SK-N-SH treated with all-trans-retinoic acid at 6 μM for 48 hours (cell line): ENCODE results near the gene ACSL6.

Experiments
- ATAC-seq: fragments of 200-7000 bp; cut with Tn5 transposase; 3 replicates; pipeline ENCODE4 v1.9.1; 2020; ENCODE audit warnings: mild to moderate bottlenecking, moderate library complexity
- ARNTL ChIP-seq: fragments of 450-650 bp; formaldehyde crosslinking; IDR thresholded peaks from 2 replicates; pipeline ENCODE4 v1.5.0; 2020; ENCODE audit warnings: low read depth, mild to moderate bottlenecking, moderate library complexity, borderline replicate concordance
- BACH2 ChIP-seq: fragments of 250-450 bp; sonication (Bioruptor Pico); IDR thresholded peaks from 2 replicates; pipeline ENCODE4 v1.9.0; 2021; ENCODE audit warnings: mild to moderate bottlenecking, borderline replicate concordance
- CREB5 ChIP-seq: fragments of 250-450 bp; sonication (Bioruptor Pico); IDR thresholded peaks from 2 replicates; pipeline ENCODE4 v1.5.1; 2020; ENCODE audit warnings: low read depth, mild to moderate bottlenecking, moderate library complexity
- CSDC2 ChIP-seq: fragments of 250-450 bp; sonication (Bioruptor Pico); IDR thresholded peaks from 2 replicates; pipeline ENCODE4 v1.5.0; 2020; ENCODE audit warnings: mild to moderate bottlenecking, moderate library complexity
- CSRNP3 ChIP-seq: fragments of 250-450 bp; sonication (Bioruptor Pico); IDR thresholded peaks from 2 replicates; pipeline ENCODE4 v1.5.1; 2021; ENCODE audit warnings: mild to moderate bottlenecking, moderate library complexity
- GLIS3 ChIP-seq: fragments of 250-450 bp; sonication (Bioruptor Pico); IDR thresholded peaks from 2 replicates; pipeline ENCODE4 v1.5.0; 2020; ENCODE audit warnings: mild to moderate bottlenecking, moderate library complexity
- ISL1 ChIP-seq: fragments of 250-450 bp; sonication (Bioruptor Pico); IDR thresholded peaks from 2 replicates; pipeline ENCODE4 v2.1.2; 2022; ENCODE audit warnings: mild to moderate bottlenecking, moderate library complexity
- PATZ1 ChIP-seq: fragments of 250-450 bp; sonication (Bioruptor Pico); IDR thresholded peaks from 2 replicates; pipeline ENCODE4 v1.8.0; 2020; ENCODE audit warnings: mild to moderate bottlenecking, moderate library complexity, borderline replicate concordance
- POU6F1 ChIP-seq: fragments of 250-450 bp; sonication (Bioruptor Pico); IDR thresholded peaks from 2 replicates; pipeline ENCODE4 v1.8.0; 2021; ENCODE audit warnings: low read depth, mild to moderate bottlenecking, moderate library complexity, borderline replicate concordance
- PPARA ChIP-seq: fragments of 250-450 bp; sonication (Bioruptor Pico); IDR thresholded peaks from 2 replicates; pipeline ENCODE4 v1.5.0; 2020; ENCODE audit warnings: mild to moderate bottlenecking, borderline replicate concordance
- RARB ChIP-seq: fragments of 250-450 bp; sonication (Bioruptor Pico); IDR thresholded peaks from 2 replicates; pipeline ENCODE4 v1.8.0; 2021; ENCODE audit warnings: mild to moderate bottlenecking, moderate library complexity
- SNAI2 ChIP-seq: fragments of 250-450 bp; sonication (Bioruptor Pico); IDR thresholded peaks from 2 replicates; pipeline ENCODE4 v1.5.0; 2020; ENCODE audit warnings: mild to moderate bottlenecking, moderate library complexity
- TCF4 ChIP-seq: fragments of 250-450 bp; sonication (Bioruptor Pico); IDR thresholded peaks from 2 replicates; pipeline ENCODE4 v1.8.0; 2021; ENCODE audit warnings: mild to moderate bottlenecking, moderate library complexity, borderline replicate concordance
- TOX ChIP-seq: fragments of 250-450 bp; sonication (Bioruptor Pico); IDR thresholded peaks from 2 replicates; pipeline ENCODE4 v1.8.0; 2021; ENCODE audit warnings: mild to moderate bottlenecking, moderate library complexity, borderline replicate concordance
- TSHZ2 ChIP-seq: fragments of 250-450 bp; sonication (Bioruptor Pico); IDR thresholded peaks from 2 replicates; pipeline ENCODE4 v1.5.0; 2020; ENCODE audit warnings: mild to moderate bottlenecking, moderate library complexity
- ZC3H10 ChIP-seq: fragments of 250-450 bp; sonication (Bioruptor Pico); IDR thresholded peaks from 2 replicates; pipeline ENCODE4 v1.5.1; 2021; ENCODE audit warnings: mild to moderate bottlenecking, moderate library complexity
- ZFP3 ChIP-seq: fragments of 250-450 bp; sonication (Bioruptor Pico); IDR thresholded peaks from 2 replicates; pipeline ENCODE4 v1.5.0; 2020; ENCODE audit warnings: mild to moderate bottlenecking, moderate library complexity
- ZNF565 ChIP-seq: fragments of 450-650 bp; formaldehyde crosslinking; conservative IDR thresholded peaks from 2 replicates; pipeline ENCODE4 v1.5.0; 2020; ENCODE audit warnings: low read depth, mild to moderate bottlenecking, moderate library complexity
- ZNF70 ChIP-seq: fragments of 450-650 bp; formaldehyde crosslinking; IDR thresholded peaks from 2 replicates; pipeline ENCODE4 v1.5.0; 2020; ENCODE audit warnings: mild to moderate bottlenecking, moderate library complexity
- ZNF8 ChIP-seq: fragments of 450-650 bp; formaldehyde crosslinking; IDR thresholded peaks from 2 replicates; pipeline ENCODE4 v1.5.0; 2020; ENCODE audit warnings: mild to moderate bottlenecking, moderate library complexity

Gene ACSL6

GRCh38 chr5:132001647-132002561 is 9.6 kb downstream of the ACSL6 start:
- ATAC-seq, result peak; percentile 50
- TF ChIP-seq BACH2 (CRISPR knock-in tag) (no peak), ARNTL (CRISPR knock-in tag) (no peak), ZNF70 (CRISPR knock-in tag) (no peak), ZNF565 (CRISPR knock-in tag) (no peak), POU6F1 (CRISPR knock-in tag) (no peak), RARB (CRISPR knock-in tag) (no peak), CREB5 (CRISPR knock-in tag) (no peak), PPARA (no peak), TSHZ2 (no peak), SNAI2 (no peak), CSRNP3 (CRISPR knock-in tag) (no peak), GLIS3 (CRISPR knock-in tag) (no peak), TCF4 (CRISPR knock-in tag) (no peak), CSDC2 (CRISPR knock-in tag) (no peak), ZNF8 (CRISPR knock-in tag) (no peak)

- TF ChIP-seq GLIS3 (CRISPR knock-in tag) (no peak), ZFP3 (CRISPR knock-in tag) (no peak), PATZ1 (no peak), ZNF8 (CRISPR knock-in tag) (no peak), RARB (CRISPR knock-in tag) (no peak), CREB5 (CRISPR knock-in tag) (no peak), ISL1 (CRISPR knock-in tag) (no peak), PPARA (no peak), CSRNP3 (CRISPR knock-in tag) (no peak), TSHZ2 (no peak), TOX (CRISPR knock-in tag) (no peak), ZC3H10 (CRISPR knock-in tag) (no peak), ZNF70 (CRISPR knock-in tag) (no peak), BACH2 (CRISPR knock-in tag) (no peak), ZNF565 (CRISPR knock-in tag) (no peak), SNAI2 (no peak), CSDC2 (CRISPR knock-in tag) (no peak), ARNTL (CRISPR knock-in tag) (no peak)
- ATAC-seq, result no peak
Measured at GRCh38 chr5:132000677-132001453, 10.6 kb downstream of the ACSL6 start.
